BLaER1 (cell line): ENCODE results near the gene ZNF609.
A peak's percentile ranks its signal among the peaks of the same experiment; 100 is the strongest.
"Not testable (repeated sequence)": the region's sequence is repeated elsewhere in the genome, so short reads cannot be mapped to it uniquely, and the experiment has no call there.

Source experiments
- H3K27ac ChIP-seq: shearing (Covaris generic); formaldehyde crosslinking; 2 replicates; pipeline ENCODE4 v1.8.1; 2022
- H3K27me3 ChIP-seq: shearing (Covaris generic); formaldehyde crosslinking; 2 replicates; pipeline ENCODE4 v1.8.1; 2022
- H3K36me3 ChIP-seq: shearing (Covaris generic); formaldehyde crosslinking; 2 replicates; pipeline ENCODE4 v1.8.1; 2022
- H3K4me1 ChIP-seq: shearing (Covaris generic); formaldehyde crosslinking; 2 replicates; pipeline ENCODE4 v1.8.1; 2022
- H3K4me2 ChIP-seq: shearing (Covaris generic); formaldehyde crosslinking; 2 replicates; pipeline ENCODE4 v1.8.1; 2022
- H3K4me3 ChIP-seq: shearing (Covaris generic); formaldehyde crosslinking; 2 replicates; pipeline ENCODE4 v1.8.1; 2022
- H3K9ac ChIP-seq: shearing (Covaris generic); formaldehyde crosslinking; 2 replicates; pipeline ENCODE4 v1.8.1; 2022
- H3K9me3 ChIP-seq: shearing (Covaris generic); formaldehyde crosslinking; 2 replicates; pipeline ENCODE4 v1.8.1; 2022
- H4K20me1 ChIP-seq: shearing (Covaris generic); formaldehyde crosslinking; 2 replicates; pipeline ENCODE4 v1.8.1; 2022
- Cebpa-rat ChIP-seq: shearing (Covaris generic); IDR thresholded peaks from 2 replicates; pipeline ENCODE4 v1.8.1; 2022

The ZNF609 gene

DNA sequence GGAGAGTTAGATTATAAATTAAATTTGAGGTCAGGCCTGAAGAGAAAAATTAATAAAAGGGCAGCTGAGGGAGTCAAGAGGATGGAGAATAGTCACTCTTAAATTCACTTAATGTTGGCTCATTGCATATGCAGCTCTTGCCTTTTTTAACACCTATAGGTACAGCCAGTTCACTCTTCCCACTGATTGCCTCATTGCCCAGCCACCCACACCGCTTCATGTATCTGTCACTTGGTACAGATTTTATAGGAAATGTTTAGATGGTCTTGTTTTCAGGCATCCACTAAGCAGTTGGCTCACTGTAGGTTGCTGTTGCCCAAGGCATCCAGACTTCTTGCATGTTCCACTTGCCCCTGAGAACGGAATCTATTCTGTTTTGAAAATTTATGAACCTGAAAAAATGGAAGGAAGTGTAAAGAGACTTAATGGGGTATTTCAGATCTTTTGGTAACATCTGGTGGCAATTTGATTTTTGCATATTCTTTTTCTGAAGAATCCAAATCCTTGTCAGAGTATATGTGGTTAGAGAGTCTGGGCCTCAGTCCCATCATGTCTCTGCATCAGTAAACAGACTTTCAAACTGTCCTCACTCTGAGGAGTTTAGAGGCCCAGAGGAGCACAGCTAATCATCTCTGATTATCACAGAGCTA lies 163.1 kb downstream of the ZNF609 start:
- Histone ChIP-seq H3K27ac (no peak overlapping the region), H3K4me1 (peaks cover 39% of the 10 kb centered on the region)
- TF ChIP-seq Cebpa-rat: no peak

GRCh38 chr15:64624242-64624641 lies 163.9 kb downstream of the ZNF609 start:
- H3K9ac ChIP-seq: no peak overlapping the region
- H3K9me3 ChIP-seq: no peaks in the 10 kb centered on the region
- peaks cover 39% of the 10 kb centered on the region for H3K4me1 ChIP-seq
- TF ChIP-seq Cebpa-rat: no peak
- peaks cover 70% of the 10 kb centered on the region for H4K20me1 ChIP-seq
- no peak overlapping the region for H3K4me2 ChIP-seq
- H3K27me3 ChIP-seq: no peaks in the 10 kb centered on the region
- H3K4me3 ChIP-seq: no peak overlapping the region
- peaks cover 63% of the 10 kb centered on the region for H3K36me3 ChIP-seq
- no peak overlapping the region for H3K27ac ChIP-seq

More for the DNA sequence above, 163.1 kb downstream of the ZNF609 start:
- Histone ChIP-seq H3K4me3 (no peak overlapping the region), H3K27me3 (no peaks in the 10 kb centered on the region), H3K36me3 (peaks cover 61% of the 10 kb centered on the region), H4K20me1 (peaks cover 77% of the 10 kb centered on the region), H3K9ac (no peak overlapping the region), H3K9me3 (no peaks in the 10 kb centered on the region), H3K4me2 (peak overlapping the region; percentile 59; the same call in 1 of the 2 replicates)

- Histone ChIP-seq H4K20me1 (peaks cover 37% of the 10 kb centered on the region), H3K27ac (no peak overlapping the region), H3K27me3 (no peaks in the 10 kb centered on the region), H3K36me3 (peaks cover 87% of the 10 kb centered on the region), H3K4me2 (no peak overlapping the region), H3K4me1 (peaks cover 24% of the 10 kb centered on the region), H3K9ac (no peak overlapping the region), H3K4me3 (no peak overlapping the region), H3K9me3 (no peaks in the 10 kb centered on the region)
- no peak for TF ChIP-seq Cebpa-rat
Measured at GRCh38 chr15:64629063-64629462, 168.7 kb downstream of the ZNF609 start.

- no peak overlapping the region for H3K27ac ChIP-seq
Measured at GRCh38 chr15:64630396-64631107, 170.2 kb downstream of the ZNF609 start.

GRCh38 chr15:64632639-64633038 lies 172.3 kb downstream of the ZNF609 start:
- peaks cover 18% of the 10 kb centered on the region for H3K9me3 ChIP-seq
- not testable (repeated sequence) for H3K27ac ChIP-seq, H3K27me3 ChIP-seq, H3K9ac ChIP-seq, H3K4me3 ChIP-seq
- peaks cover 35% of the 10 kb centered on the region for H3K4me1 ChIP-seq
- peaks cover 34% of the 10 kb centered on the region for H4K20me1 ChIP-seq
- H3K36me3 ChIP-seq: peaks cover 78% of the 10 kb centered on the region
- peak overlapping the region; percentile 39; the same call in 1 of the 2 replicates for H3K4me2 ChIP-seq

More at GRCh38 chr15:64630396-64631107, 170.2 kb downstream of the ZNF609 start:
- H3K9me3 ChIP-seq: no peaks in the 10 kb centered on the region
- peaks cover 44% of the 10 kb centered on the region for H4K20me1 ChIP-seq
- no peak overlapping the region for H3K9ac ChIP-seq
- H3K4me2 ChIP-seq: no peak overlapping the region
- H3K4me3 ChIP-seq: no peak overlapping the region
- no peak for TF ChIP-seq Cebpa-rat
- peaks cover 35% of the 10 kb centered on the region for H3K4me1 ChIP-seq
- peaks cover 75% of the 10 kb centered on the region for H3K36me3 ChIP-seq
- H3K27me3 ChIP-seq: no peaks in the 10 kb centered on the region

- no peaks in the 10 kb centered on the region for H3K27me3 ChIP-seq
- peaks cover 35% of the 10 kb centered on the region for H3K4me1 ChIP-seq
- no peak overlapping the region for H3K4me3 ChIP-seq
- peaks cover 75% of the 10 kb centered on the region for H3K36me3 ChIP-seq
- H4K20me1 ChIP-seq: peaks cover 29% of the 10 kb centered on the region
- TF ChIP-seq Cebpa-rat: no peak
- H3K9ac ChIP-seq: no peak overlapping the region
- H3K27ac ChIP-seq: no peak overlapping the region
- H3K4me2 ChIP-seq: peak overlapping the region; percentile 39
- H3K9me3 ChIP-seq: peaks cover 18% of the 10 kb centered on the region
Measured at GRCh38 chr15:64633332-64633731, 173.0 kb downstream of the ZNF609 start.

GRCh38 chr15:64634027-64634426 lies 173.6 kb downstream of the ZNF609 start:
- TF ChIP-seq Cebpa-rat: no peak
- Histone ChIP-seq H3K4me3 (no peak overlapping the region), H3K9me3 (peaks cover 23% of the 10 kb centered on the region), H3K4me1 (peaks cover 35% of the 10 kb centered on the region), H3K27me3 (no peaks in the 10 kb centered on the region), H4K20me1 (peaks cover 29% of the 10 kb centered on the region), H3K36me3 (peaks cover 75% of the 10 kb centered on the region), H3K9ac (no peak overlapping the region), H3K4me2 (peak overlapping the region; percentile 39), H3K27ac (no peak overlapping the region)

GRCh38 chr15:64634576-64635498 lies 174.5 kb downstream of the ZNF609 start:
- TF ChIP-seq Cebpa-rat: no peak
- Histone ChIP-seq H3K9ac (no peak overlapping the region), H3K4me1 (peaks cover 40% of the 10 kb centered on the region), H3K27me3 (no peaks in the 10 kb centered on the region), H3K9me3 (peaks cover 23% of the 10 kb centered on the region), H3K4me3 (no peak overlapping the region), H3K4me2 (peak overlapping the region; percentile 39), H3K27ac (no peak overlapping the region), H4K20me1 (peaks cover 29% of the 10 kb centered on the region), H3K36me3 (peaks cover 71% of the 10 kb centered on the region)

- H3K27ac ChIP-seq: no peak overlapping the region
- H3K4me1 ChIP-seq: peaks cover 40% of the 10 kb centered on the region
- no peak overlapping the region for H3K4me3 ChIP-seq
- H3K9ac ChIP-seq: no peak overlapping the region
- no peak for TF ChIP-seq Cebpa-rat
- peaks cover 23% of the 10 kb centered on the region for H3K9me3 ChIP-seq
- H3K4me2 ChIP-seq: no peak overlapping the region
- H4K20me1 ChIP-seq: peaks cover 35% of the 10 kb centered on the region
- no peaks in the 10 kb centered on the region for H3K27me3 ChIP-seq
- H3K36me3 ChIP-seq: peaks cover 74% of the 10 kb centered on the region
Measured at GRCh38 chr15:64635499-64636495, 175.4 kb downstream of the ZNF609 start.
